Measurements from ENCODE around the gene GRHL1.

The GRHL1 gene

DNA sequence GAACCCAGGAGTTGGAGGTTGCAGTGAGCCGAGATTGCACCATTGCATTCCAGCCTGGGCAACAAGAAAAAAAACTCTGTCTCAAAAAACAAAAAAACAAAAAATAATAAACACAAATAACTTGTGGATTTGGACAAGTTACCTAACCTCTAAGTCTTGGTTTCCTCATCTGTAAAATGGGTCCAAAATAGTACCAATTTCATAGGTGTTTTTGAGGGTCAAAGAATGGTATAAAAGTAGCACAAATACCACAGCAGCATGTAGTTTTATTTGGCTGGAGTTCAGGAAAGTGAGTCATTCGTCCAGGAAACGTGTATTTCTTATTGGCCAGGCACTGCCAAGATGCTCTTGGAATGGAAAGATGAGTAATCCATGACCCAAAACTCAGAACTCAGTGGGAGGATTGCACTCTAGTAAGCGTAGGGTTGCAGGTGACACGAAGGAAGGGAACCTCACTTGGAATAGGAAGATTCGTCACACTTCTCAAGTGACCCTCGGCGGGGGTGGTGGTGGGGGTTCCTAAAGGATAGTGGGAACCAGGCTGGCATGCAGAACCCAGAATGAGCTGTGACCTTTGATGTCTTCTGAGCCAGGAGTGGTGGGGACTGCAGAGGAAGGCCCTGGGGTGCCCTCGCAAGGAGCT lies 24.4 kb downstream of the GRHL1 start:
- peak; percentile 97 for DNase-seq
- in situ Hi-C loops (cut with HindIII; ENCODE audit: low pct_ligation_motif_present, low sequenced_read_pairs), result no loop called here
- TF ChIP-seq, protein P1, sequence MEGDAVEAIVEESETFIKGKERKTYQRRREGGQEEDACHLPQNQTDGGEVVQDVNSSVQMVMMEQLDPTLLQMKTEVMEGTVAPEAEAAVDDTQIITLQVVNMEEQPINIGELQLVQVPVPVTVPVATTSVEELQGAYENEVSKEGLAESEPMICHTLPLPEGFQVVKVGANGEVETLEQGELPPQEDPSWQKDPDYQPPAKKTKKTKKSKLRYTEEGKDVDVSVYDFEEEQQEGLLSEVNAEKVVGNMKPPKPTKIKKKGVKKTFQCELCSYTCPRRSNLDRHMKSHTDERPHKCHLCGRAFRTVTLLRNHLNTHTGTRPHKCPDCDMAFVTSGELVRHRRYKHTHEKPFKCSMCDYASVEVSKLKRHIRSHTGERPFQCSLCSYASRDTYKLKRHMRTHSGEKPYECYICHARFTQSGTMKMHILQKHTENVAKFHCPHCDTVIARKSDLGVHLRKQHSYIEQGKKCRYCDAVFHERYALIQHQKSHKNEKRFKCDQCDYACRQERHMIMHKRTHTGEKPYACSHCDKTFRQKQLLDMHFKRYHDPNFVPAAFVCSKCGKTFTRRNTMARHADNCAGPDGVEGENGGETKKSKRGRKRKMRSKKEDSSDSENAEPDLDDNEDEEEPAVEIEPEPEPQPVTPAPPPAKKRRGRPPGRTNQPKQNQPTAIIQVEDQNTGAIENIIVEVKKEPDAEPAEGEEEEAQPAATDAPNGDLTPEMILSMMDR (IDR thresholded peaks at IDR 0.05; ENCODE audit: low read depth, low read length, missing control alignments), result no peak

DNA sequence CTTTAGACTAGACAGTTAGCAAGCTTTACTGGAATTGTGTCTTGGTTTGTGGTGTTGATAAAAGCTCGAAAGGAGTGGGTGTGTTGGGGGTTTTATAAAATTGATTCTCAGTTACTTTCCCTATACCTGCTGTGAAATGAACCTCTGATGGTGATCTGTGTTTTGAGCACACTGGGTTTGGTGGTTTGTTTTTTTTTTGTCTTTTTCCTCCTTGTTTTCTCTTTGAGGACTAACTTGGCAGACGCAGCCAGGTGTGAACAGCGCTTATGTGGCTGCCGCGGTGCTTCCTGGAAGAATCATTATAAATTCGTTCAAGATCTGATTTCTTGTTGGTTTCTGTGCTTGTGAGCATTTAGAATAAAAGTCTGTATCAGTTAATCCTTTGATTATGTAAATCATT lies 28.5 kb downstream of the GRHL1 start:
- Histone ChIP-seq H3K27me3 (replicated peaks) (no peaks in the 10 kb centered on the region), H3K4me3 (ENCODE audit: low read depth, low read length) (no peak overlapping the region), H3K36me3 (replicated peaks) (no peaks in the 10 kb centered on the region), H3K27ac (no peak overlapping the region)
- DNase-seq, result no peak
- in situ Hi-C loops (cut with HindIII; ENCODE audit: low pct_ligation_motif_present, low sequenced_read_pairs), result no loop called here
- TF ChIP-seq, protein P1 (IDR thresholded peaks at IDR 0.05; ENCODE audit: low read depth, low read length, missing control alignments), result no peak

More for the DNA sequence above, 24.4 kb downstream of the GRHL1 start:
- Histone ChIP-seq H3K27me3 (replicated peaks) (no peaks in the 10 kb centered on the region), H3K4me3 (ENCODE audit: low read depth, low read length) (no peak overlapping the region), H3K27ac (no peak overlapping the region), H3K36me3 (replicated peaks) (no peaks in the 10 kb centered on the region)

DNA sequence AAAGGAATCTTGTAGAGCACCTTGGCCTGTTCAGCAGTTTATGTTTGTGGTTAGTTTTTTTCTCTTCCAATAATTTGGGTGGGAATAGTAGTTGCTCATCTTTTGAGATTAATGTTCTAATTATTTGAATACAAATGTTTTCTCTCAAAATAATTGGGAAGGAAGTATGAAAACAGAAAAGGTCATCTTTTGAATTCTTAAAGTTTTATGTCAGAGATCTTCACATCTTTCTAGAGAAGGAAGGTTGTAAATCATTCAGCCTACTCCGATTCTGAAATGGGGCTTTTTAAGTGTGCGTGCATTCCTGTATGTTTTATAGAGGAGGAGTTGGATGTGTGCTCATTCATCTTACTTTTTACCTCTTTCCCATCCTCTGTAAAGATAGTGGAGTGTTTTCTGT lies 29.0 kb downstream of the GRHL1 start:
- no peak overlapping the region for H3K27ac ChIP-seq
- TF ChIP-seq, protein P1 (IDR thresholded peaks at IDR 0.05; ENCODE audit: low read depth, low read length, missing control alignments), result no peak
- in situ Hi-C loops (cut with HindIII; ENCODE audit: low pct_ligation_motif_present, low sequenced_read_pairs), result no loop called here
- H3K36me3 ChIP-seq (replicated peaks), result no peaks in the 10 kb centered on the region
- no peak overlapping the region for H3K4me3 ChIP-seq (ENCODE audit: low read depth, low read length)
- DNase-seq, result no peak
- H3K27me3 ChIP-seq (replicated peaks), result no peaks in the 10 kb centered on the region

DNA sequence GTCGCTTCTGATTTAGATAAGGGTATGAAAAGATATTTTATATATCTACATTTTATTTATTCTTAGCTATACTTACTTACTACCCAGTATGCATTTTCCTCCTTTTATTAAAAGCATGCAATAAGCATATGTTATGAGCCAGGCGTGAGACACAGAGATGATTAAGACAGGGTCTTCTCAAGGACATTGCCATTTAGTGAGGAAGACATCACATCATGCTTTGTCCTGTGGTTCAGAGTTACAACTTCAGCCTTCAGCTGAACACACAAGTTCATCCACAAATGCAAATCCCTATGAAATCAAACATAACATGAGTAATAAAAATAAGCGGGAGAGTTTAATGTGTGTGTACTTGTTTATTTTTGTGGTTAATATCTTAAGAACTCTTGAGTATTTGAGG lies 30.2 kb downstream of the GRHL1 start:
- in situ Hi-C loops (cut with HindIII; ENCODE audit: low pct_ligation_motif_present, low sequenced_read_pairs), result no loop called here
- H3K4me3 ChIP-seq (ENCODE audit: low read depth, low read length), result no peak overlapping the region

DNA sequence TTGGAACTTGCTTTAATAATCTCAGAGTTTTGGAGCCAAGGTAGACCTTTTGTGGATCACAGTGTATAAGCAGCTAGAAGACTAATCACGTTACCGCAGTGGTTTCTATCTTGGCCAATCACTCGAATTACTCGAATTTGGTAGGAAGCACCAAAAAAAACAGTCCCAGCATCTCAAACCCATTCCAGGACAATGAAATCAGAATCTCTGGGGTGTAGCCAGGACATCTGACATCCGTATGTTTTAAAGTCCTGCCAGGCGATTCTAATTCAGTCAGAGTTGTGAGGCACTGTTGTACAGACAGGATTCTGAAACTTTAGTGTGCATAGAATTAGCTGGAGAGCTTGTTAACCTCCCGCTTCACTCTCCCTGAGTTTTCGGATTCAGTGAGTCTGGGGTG lies 30.8 kb downstream of the GRHL1 start:
- Histone ChIP-seq H3K4me3 (ENCODE audit: low read depth, low read length) (no peak overlapping the region), H3K27ac (no peak overlapping the region), H3K27me3 (replicated peaks) (no peaks in the 10 kb centered on the region), H3K36me3 (replicated peaks) (no peaks in the 10 kb centered on the region)
- TF ChIP-seq, protein P1 (IDR thresholded peaks at IDR 0.05; ENCODE audit: low read depth, low read length, missing control alignments), result no peak
- in situ Hi-C loops (cut with HindIII; ENCODE audit: low pct_ligation_motif_present, low sequenced_read_pairs), result no loop called here
- DNase-seq, result peak; percentile 68

More for the DNA sequence above, 30.2 kb downstream of the GRHL1 start:
- Histone ChIP-seq H3K36me3 (replicated peaks) (no peaks in the 10 kb centered on the region), H3K27ac (no peak overlapping the region), H3K27me3 (replicated peaks) (no peaks in the 10 kb centered on the region)
- TF ChIP-seq, protein P1 (IDR thresholded peaks at IDR 0.05; ENCODE audit: low read depth, low read length, missing control alignments), result no peak
- no peak for DNase-seq

DNA sequence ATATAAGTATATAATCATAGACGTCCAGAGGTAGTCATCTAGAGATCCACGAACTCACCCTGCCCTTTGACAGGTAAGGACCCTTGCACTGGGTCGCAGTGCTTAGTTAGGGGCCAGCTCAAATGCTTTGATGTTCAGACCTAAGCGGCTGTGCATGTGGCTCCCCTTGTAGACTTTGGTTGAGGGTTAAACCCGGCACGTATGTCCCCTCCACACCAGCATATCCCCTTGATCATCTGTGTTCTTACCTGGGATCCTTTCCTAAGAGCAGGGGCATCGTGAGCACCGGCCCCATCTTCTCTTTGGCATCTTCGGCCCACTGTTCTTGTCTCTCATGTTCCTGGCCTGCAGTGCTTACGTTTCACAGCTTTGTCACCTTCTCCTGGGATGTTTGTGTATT lies 31.4 kb downstream of the GRHL1 start:
- no peak overlapping the region for H3K4me3 ChIP-seq (ENCODE audit: low read depth, low read length)
- in situ Hi-C loops (cut with HindIII; ENCODE audit: low pct_ligation_motif_present, low sequenced_read_pairs), result no loop called here
- TF ChIP-seq, protein P1 (IDR thresholded peaks at IDR 0.05; ENCODE audit: low read depth, low read length, missing control alignments), result no peak
- H3K36me3 ChIP-seq (replicated peaks), result no peaks in the 10 kb centered on the region
- H3K27ac ChIP-seq, result no peak overlapping the region
- H3K27me3 ChIP-seq (replicated peaks), result no peaks in the 10 kb centered on the region
- no peak for DNase-seq

Measured in brain microvascular endothelial cell (primary cell).